GM21723 (cell line): Measurements from ENCODE around the gene SMLR1.

ENCODE experiments used
- ATAC-seq: cut with Tn5 transposase; IDR thresholded peaks from one replicate; pipeline ENCODE4 v1.9.1; 2021; ENCODE audit warnings: mild to moderate bottlenecking, moderate library complexity; ENCODE audit not compliant: unreplicated experiment

SMLR1 gene

GRCh38 chr6:130849594-130849993, 22.4 kb downstream of the SMLR1 start:
- no peak for ATAC-seq

GRCh38 chr6:130851026-130851425, 23.8 kb downstream of the SMLR1 start:
- ATAC-seq, result no peak

GRCh38 chr6:130852844-130853554, 25.8 kb downstream of the SMLR1 start:
- ATAC-seq, result no peak

- no peak for ATAC-seq
These were observed 26.5 kb downstream of the SMLR1 start for GRCh38 chr6:130853555-130854183.

GRCh38 chr6:130858054-130858453, 30.8 kb downstream of the SMLR1 start:
- no peak for ATAC-seq

- no peak for ATAC-seq
These were observed 31.4 kb downstream of the SMLR1 start for GRCh38 chr6:130858498-130859160.

GRCh38 chr6:130859161-130859867, 32.1 kb downstream of the SMLR1 start:
- ATAC-seq, result no peak

GRCh38 chr6:130862370-130862769, 35.2 kb downstream of the SMLR1 start:
- ATAC-seq, result no peak

- no peak for ATAC-seq
These were observed 36.4 kb downstream of the SMLR1 start for GRCh38 chr6:130863415-130864230.

- no peak for ATAC-seq
These were observed 37.1 kb downstream of the SMLR1 start for GRCh38 chr6:130864344-130864743.

- no peak for ATAC-seq
These were observed 38.6 kb downstream of the SMLR1 start for GRCh38 chr6:130865793-130866192.

- ATAC-seq, result no peak
These were observed 42.5 kb downstream of the SMLR1 start for GRCh38 chr6:130869681-130870080.

- ATAC-seq, result no peak
These were observed 43.1 kb downstream of the SMLR1 start for GRCh38 chr6:130870179-130870880.

- peak; percentile 73 for ATAC-seq
These were observed 45.3 kb downstream of the SMLR1 start for GRCh38 chr6:130872250-130873095.

- no peak for ATAC-seq
These were observed 46.5 kb downstream of the SMLR1 start for GRCh38 chr6:130873746-130874145.

GRCh38 chr6:130879826-130880225, 52.6 kb downstream of the SMLR1 start:
- ATAC-seq, result no peak

- no peak for ATAC-seq
These were observed 55.2 kb downstream of the SMLR1 start for GRCh38 chr6:130882370-130882769.

GRCh38 chr6:130885392-130886192, 58.4 kb downstream of the SMLR1 start:
- peak; percentile 96 for ATAC-seq
